Parathyroid adenoma (tissue), 2 donors: Measurements from ENCODE around the gene KLHL29.

Source experiments
- H2AFZ ChIP-seq: fragments of 300-600 bp; sonication (generic); one replicate; pipeline ENCODE4 v1.7.0; 2017; ENCODE audit warnings: antibody characterized with exemption, mild to moderate bottlenecking
- H3K27ac ChIP-seq: fragments of 300-600 bp; sonication (generic); one replicate; pipeline ENCODE4 v1.7.0; 2017
- H3K27me3 ChIP-seq: fragments of 300-600 bp; sonication (generic); one replicate; pipeline ENCODE4 v1.7.0; 2017; ENCODE audit warnings: low read length; ENCODE audit not compliant: control insufficient read depth, insufficient read depth
- H3K36me3 ChIP-seq: fragments of 300-600 bp; sonication (generic); one replicate; pipeline ENCODE4 v1.7.0; 2017; ENCODE audit warnings: low read length; ENCODE audit not compliant: control insufficient read depth, insufficient read depth
- H3K4me1 ChIP-seq: fragments of 300-600 bp; sonication (generic); one replicate; pipeline ENCODE4 v1.7.0; 2017; ENCODE audit warnings: control low read depth
- H3K4me2 ChIP-seq: fragments of 300-600 bp; sonication (generic); one replicate; pipeline ENCODE4 v1.7.0; 2017; ENCODE audit warnings: low read length
- H3K4me3 ChIP-seq: fragments of 300-600 bp; sonication (generic); one replicate; pipeline ENCODE4 v1.7.0; 2017; ENCODE audit warnings: low read depth, low read length
- H3K79me2 ChIP-seq: fragments of 300-600 bp; sonication (generic); one replicate; pipeline ENCODE4 v1.7.0; 2017; ENCODE audit warnings: control low read depth
- H3K9ac ChIP-seq: fragments of 300-600 bp; sonication (generic); one replicate; pipeline ENCODE4 v1.7.0; 2017; ENCODE audit warnings: mild to moderate bottlenecking
- H3K9me3 ChIP-seq: fragments of 300-600 bp; sonication (generic); one replicate; pipeline ENCODE4 v1.7.0; 2017; ENCODE audit warnings: low read length; ENCODE audit not compliant: control insufficient read depth
- TF ChIP-seq, protein P1 (sequence below): fragments of 300-600 bp; sonication (generic); IDR thresholded peaks from one replicate; pipeline ENCODE4 v1.7.0; 2017; ENCODE audit warnings: antibody characterized with exemption, mild to moderate bottlenecking
- donor health status: primary hyperparathyroidism.

The KLHL29 gene

DNA sequence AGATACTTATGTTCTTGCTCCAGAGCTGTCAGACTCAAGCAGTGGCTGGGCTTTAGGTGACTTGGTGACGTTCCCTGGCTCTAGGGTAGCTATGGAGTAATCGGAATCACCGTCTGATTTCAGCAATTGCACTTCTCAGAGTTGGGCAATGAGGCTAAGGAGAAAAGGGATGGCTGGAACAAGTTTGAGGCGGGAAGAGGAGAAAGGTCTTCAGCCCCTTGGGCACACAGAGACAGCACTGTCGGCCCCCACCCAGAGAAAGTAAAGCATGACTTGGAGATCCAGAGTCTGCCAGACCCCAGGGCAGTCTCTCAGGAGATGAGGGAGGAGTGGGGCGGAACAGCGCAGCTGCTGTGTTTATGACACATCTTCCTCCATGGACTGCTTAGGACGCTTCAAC is 114.5 kb downstream of the KLHL29 start:
- Histone ChIP-seq H3K36me3 (no peaks in the 10 kb centered on the region), H3K9me3 (no peaks in the 10 kb centered on the region), H3K27ac (no peak overlapping the region), H3K4me3 (no peak overlapping the region), H3K4me2 (no peak overlapping the region), H2AFZ (no peak overlapping the region), H3K9ac (no peak overlapping the region), H3K4me1 (no peaks in the 10 kb centered on the region), H3K79me2 (no peaks in the 10 kb centered on the region), H3K27me3 (no peaks in the 10 kb centered on the region)
- TF ChIP-seq, protein P1, sequence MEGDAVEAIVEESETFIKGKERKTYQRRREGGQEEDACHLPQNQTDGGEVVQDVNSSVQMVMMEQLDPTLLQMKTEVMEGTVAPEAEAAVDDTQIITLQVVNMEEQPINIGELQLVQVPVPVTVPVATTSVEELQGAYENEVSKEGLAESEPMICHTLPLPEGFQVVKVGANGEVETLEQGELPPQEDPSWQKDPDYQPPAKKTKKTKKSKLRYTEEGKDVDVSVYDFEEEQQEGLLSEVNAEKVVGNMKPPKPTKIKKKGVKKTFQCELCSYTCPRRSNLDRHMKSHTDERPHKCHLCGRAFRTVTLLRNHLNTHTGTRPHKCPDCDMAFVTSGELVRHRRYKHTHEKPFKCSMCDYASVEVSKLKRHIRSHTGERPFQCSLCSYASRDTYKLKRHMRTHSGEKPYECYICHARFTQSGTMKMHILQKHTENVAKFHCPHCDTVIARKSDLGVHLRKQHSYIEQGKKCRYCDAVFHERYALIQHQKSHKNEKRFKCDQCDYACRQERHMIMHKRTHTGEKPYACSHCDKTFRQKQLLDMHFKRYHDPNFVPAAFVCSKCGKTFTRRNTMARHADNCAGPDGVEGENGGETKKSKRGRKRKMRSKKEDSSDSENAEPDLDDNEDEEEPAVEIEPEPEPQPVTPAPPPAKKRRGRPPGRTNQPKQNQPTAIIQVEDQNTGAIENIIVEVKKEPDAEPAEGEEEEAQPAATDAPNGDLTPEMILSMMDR: no peak

GRCh38 chr2:23500836-23501235 is 115.9 kb downstream of the KLHL29 start:
- no peak overlapping the region for H3K27ac ChIP-seq
- no peak overlapping the region for H3K4me2 ChIP-seq
- no peaks in the 10 kb centered on the region for H3K36me3 ChIP-seq
- H3K4me3 ChIP-seq: no peak overlapping the region
- H2AFZ ChIP-seq: no peak overlapping the region
- TF ChIP-seq, protein P1: no peak
- no peaks in the 10 kb centered on the region for H3K27me3 ChIP-seq
- no peaks in the 10 kb centered on the region for H3K9me3 ChIP-seq
- H3K79me2 ChIP-seq: no peaks in the 10 kb centered on the region
- no peak overlapping the region for H3K9ac ChIP-seq
- no peaks in the 10 kb centered on the region for H3K4me1 ChIP-seq

GRCh38 chr2:23502096-23502495 is 117.1 kb downstream of the KLHL29 start:
- H3K9me3 ChIP-seq: no peaks in the 10 kb centered on the region
- TF ChIP-seq, protein P1: no peak
- H3K27ac ChIP-seq: no peak overlapping the region
- H2AFZ ChIP-seq: no peak overlapping the region
- H3K79me2 ChIP-seq: no peaks in the 10 kb centered on the region
- H3K9ac ChIP-seq: no peak overlapping the region
- H3K36me3 ChIP-seq: no peaks in the 10 kb centered on the region
- no peaks in the 10 kb centered on the region for H3K27me3 ChIP-seq
- H3K4me3 ChIP-seq: no peak overlapping the region
- H3K4me2 ChIP-seq: no peak overlapping the region
- no peaks in the 10 kb centered on the region for H3K4me1 ChIP-seq

- Histone ChIP-seq H3K79me2 (no peaks in the 10 kb centered on the region), H2AFZ (no peak overlapping the region), H3K9me3 (no peaks in the 10 kb centered on the region), H3K4me3 (no peak overlapping the region), H3K36me3 (no peaks in the 10 kb centered on the region), H3K27me3 (no peaks in the 10 kb centered on the region), H3K4me2 (no peak overlapping the region), H3K4me1 (no peaks in the 10 kb centered on the region), H3K27ac (no peak overlapping the region), H3K9ac (no peak overlapping the region)
- TF ChIP-seq, protein P1: no peak
These were observed 118.1 kb downstream of the KLHL29 start for GRCh38 chr2:23503097-23503496.

DNA sequence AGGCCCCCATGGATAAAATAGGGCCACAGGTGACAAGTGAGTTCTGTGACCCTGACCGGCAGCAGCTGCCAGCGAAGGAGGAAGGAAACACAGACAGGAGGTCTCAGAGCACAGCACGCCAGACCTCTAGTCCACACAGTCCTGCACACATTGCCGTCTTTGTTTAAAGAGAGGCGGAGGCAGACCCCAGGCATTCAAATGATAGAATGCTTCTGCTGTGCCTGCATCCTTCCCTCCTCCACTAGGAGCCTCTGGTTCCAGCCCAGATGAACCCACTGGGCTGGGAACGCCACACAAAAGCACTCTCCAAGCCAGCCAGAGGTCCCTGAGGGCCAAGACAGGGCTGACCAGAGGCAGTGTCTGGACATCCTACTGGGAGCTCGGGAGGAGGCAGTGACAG is 118.7 kb downstream of the KLHL29 start:
- H3K9ac ChIP-seq: no peak overlapping the region
- no peaks in the 10 kb centered on the region for H3K4me1 ChIP-seq
- no peaks in the 10 kb centered on the region for H3K9me3 ChIP-seq
- H3K27me3 ChIP-seq: no peaks in the 10 kb centered on the region
- H3K27ac ChIP-seq: no peak overlapping the region
- no peaks in the 10 kb centered on the region for H3K79me2 ChIP-seq
- TF ChIP-seq, protein P1: no peak
- H3K4me2 ChIP-seq: no peak overlapping the region
- H2AFZ ChIP-seq: no peak overlapping the region
- H3K36me3 ChIP-seq: no peaks in the 10 kb centered on the region
- no peak overlapping the region for H3K4me3 ChIP-seq
